ENCODE results near the gene TYK2.

Gene TYK2

DNA sequence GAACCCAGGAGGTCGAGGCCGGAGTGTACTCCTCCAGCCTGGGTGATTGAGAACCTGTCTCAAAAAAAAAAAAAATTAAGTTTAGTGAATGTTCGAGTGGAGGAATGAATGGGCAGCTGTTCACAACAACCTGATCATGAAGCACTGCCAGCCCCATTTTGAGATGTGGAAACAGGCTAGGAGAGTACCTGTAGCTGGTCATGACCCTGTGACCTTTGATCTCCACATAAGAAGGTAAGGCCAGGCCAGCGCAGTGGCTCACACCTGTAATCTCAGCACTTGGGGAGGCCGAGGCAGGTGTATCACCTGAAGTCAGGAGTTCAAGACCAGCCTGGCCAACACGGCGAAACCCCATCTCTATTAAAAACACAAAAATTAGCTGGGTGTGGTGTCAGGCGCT is 54.6 kb downstream of the TYK2 start:
- no peak for DNase-seq (ENCODE audit: low read depth)
- TF ChIP-seq, protein P1, sequence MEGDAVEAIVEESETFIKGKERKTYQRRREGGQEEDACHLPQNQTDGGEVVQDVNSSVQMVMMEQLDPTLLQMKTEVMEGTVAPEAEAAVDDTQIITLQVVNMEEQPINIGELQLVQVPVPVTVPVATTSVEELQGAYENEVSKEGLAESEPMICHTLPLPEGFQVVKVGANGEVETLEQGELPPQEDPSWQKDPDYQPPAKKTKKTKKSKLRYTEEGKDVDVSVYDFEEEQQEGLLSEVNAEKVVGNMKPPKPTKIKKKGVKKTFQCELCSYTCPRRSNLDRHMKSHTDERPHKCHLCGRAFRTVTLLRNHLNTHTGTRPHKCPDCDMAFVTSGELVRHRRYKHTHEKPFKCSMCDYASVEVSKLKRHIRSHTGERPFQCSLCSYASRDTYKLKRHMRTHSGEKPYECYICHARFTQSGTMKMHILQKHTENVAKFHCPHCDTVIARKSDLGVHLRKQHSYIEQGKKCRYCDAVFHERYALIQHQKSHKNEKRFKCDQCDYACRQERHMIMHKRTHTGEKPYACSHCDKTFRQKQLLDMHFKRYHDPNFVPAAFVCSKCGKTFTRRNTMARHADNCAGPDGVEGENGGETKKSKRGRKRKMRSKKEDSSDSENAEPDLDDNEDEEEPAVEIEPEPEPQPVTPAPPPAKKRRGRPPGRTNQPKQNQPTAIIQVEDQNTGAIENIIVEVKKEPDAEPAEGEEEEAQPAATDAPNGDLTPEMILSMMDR (IDR thresholded peaks at IDR 0.05; ENCODE audit: insufficient read depth, low read depth, low read length, missing control alignments) = no peak

GRCh38 chr19:10321874-10322835 is 58.2 kb downstream of the TYK2 start:
- no peak for DNase-seq (ENCODE audit: low read depth)
- no peak overlapping the region for H3K4me3 ChIP-seq (ENCODE audit: low read length)
- TF ChIP-seq, protein P1 (IDR thresholded peaks at IDR 0.05; ENCODE audit: insufficient read depth, low read depth, low read length, missing control alignments) = no peak

More for the DNA sequence above, 54.6 kb downstream of the TYK2 start:
- no peak overlapping the region for H3K4me3 ChIP-seq (ENCODE audit: low read length)

- H3K4me3 ChIP-seq (ENCODE audit: low read length) = no peak overlapping the region
- DNase-seq (ENCODE audit: low read depth) = no peak
- TF ChIP-seq, protein P1 (IDR thresholded peaks at IDR 0.05; ENCODE audit: insufficient read depth, low read depth, low read length, missing control alignments) = no peak
These were observed 59.0 kb downstream of the TYK2 start for GRCh38 chr19:10321417-10321797.

- TF ChIP-seq, protein P1 (IDR thresholded peaks at IDR 0.05; ENCODE audit: insufficient read depth, low read depth, low read length, missing control alignments) = no peak
- no peak overlapping the region for H3K4me3 ChIP-seq (ENCODE audit: low read length)
- no peak for DNase-seq (ENCODE audit: low read depth)
These were observed 59.6 kb downstream of the TYK2 start for GRCh38 chr19:10320602-10321416.

DNA sequence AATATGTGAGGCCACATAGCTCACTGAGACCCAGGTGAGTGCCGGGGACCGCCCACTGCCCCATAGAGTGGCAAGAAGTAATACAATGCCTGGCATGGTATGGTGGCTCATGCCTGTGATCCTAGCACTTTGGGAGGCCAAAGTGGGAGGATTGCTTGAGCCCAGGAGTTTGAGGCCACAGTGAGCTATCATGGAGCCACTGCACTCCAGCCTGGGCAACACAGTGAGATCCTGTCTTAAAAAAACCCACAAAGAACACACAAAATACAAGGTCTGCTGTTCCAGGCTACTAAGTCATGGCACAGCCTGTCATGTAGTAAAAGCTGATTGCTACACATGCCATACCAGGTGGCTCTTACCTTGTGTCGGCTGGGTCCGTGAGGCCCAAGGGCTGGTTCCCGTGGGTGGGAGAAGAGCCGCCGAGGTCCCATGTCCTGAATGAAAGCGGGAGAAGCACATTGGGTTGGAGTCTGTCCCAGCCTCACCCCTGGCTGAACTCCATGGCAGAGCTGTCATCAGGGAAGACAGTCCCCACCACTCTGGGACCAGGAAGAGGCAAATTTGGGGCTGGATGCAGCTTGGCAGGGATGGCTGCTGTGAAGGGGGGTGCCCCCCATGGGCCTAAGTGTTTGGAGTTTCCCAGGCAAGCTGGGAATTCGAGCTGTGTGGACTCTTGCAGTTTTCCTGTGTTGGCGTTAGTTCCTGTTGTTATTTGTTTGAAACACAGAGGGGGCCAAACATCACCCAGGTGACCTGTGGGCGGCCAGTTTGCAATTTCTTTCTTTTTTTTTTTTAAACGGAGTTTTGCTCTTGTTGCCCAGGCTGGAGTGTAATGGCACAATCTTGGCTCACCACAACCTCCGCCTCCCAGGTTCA is 61.3 kb downstream of the TYK2 start:
- no peak overlapping the region for H3K4me3 ChIP-seq (ENCODE audit: low read length)
- no peak for DNase-seq (ENCODE audit: low read depth)
- TF ChIP-seq, protein P1 (IDR thresholded peaks at IDR 0.05; ENCODE audit: insufficient read depth, low read depth, low read length, missing control alignments) = no peak

DNA sequence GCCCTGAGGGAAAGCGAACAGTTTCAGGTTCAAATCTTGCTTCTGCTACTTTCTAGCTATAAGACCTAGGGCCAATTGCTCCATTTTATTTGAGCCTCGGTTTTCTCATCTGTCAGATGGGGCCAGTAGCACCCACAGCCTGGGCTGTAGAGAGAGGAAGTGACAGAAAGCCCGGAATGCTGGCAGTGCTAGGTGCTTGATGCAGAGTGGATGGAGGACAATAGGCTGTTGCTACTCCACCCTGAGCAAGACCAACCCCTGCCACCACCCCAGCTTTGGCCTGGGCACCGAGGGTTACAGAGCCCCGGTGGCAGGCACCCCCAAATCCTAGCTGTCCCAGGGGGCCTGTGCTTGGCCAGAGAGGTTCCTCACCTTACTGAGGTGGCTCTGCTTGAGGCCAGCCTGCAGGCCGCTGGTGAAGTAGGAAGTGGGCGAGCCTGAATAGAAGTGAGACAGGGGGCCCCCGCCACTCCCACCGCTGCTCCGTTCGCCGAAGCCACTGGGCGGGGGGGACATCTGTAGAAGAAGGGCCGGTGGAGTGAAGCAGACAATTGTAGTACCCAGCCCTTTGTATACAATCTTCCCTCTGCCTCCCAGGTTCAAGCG is 62.4 kb downstream of the TYK2 start:
- DNase-seq (ENCODE audit: low read depth) = no peak
- no peak overlapping the region for H3K4me3 ChIP-seq (ENCODE audit: low read length)
- TF ChIP-seq, protein P1 (IDR thresholded peaks at IDR 0.05; ENCODE audit: insufficient read depth, low read depth, low read length, missing control alignments) = no peak
